HFF-Myc (cell line): ENCODE results near the gene DPP3.

Experiments used
- DNase-seq: peaks from one replicate; pipeline ENCODE4 v3.0.0-alpha.2; 2011; ENCODE audit warnings: low read depth; ENCODE audit errors: extremely low read depth
- H3K4me3 ChIP-seq: replicated peaks from 2 replicates; pipeline ENCODE4 v1.5.1; 2011; ENCODE audit warnings: low read depth, mild to moderate bottlenecking, control low read depth, low read length
- TF ChIP-seq, protein P1 (sequence below): IDR thresholded peaks from 2 replicates; pipeline ENCODE4 v1.5.1; 2012; ENCODE audit warnings: mild to moderate bottlenecking, low read depth, low read length, control low read depth; ENCODE audit errors: missing control alignments

Gene DPP3

DNA sequence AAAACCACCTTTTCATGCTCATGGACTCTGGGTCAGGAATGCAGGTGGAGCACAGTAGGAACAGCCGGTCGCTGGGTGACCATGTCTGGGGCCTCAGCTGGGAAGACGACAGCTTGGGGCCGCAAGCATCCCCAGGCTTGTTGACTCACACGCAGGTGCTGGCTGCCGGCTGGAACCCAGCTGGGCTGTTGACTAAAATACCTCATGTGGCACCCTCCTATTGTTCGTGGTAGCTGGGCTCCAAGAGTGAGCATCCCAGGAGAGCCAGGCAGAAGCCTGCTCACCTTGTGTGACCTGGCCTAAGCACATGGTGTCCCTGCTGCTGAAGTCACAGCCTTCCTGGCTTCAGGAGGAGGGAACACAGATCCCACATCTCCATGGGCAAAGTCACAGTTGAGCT lies 9.4 kb downstream of the DPP3 start:
- no peak overlapping the region for H3K4me3 ChIP-seq
- TF ChIP-seq, protein P1, sequence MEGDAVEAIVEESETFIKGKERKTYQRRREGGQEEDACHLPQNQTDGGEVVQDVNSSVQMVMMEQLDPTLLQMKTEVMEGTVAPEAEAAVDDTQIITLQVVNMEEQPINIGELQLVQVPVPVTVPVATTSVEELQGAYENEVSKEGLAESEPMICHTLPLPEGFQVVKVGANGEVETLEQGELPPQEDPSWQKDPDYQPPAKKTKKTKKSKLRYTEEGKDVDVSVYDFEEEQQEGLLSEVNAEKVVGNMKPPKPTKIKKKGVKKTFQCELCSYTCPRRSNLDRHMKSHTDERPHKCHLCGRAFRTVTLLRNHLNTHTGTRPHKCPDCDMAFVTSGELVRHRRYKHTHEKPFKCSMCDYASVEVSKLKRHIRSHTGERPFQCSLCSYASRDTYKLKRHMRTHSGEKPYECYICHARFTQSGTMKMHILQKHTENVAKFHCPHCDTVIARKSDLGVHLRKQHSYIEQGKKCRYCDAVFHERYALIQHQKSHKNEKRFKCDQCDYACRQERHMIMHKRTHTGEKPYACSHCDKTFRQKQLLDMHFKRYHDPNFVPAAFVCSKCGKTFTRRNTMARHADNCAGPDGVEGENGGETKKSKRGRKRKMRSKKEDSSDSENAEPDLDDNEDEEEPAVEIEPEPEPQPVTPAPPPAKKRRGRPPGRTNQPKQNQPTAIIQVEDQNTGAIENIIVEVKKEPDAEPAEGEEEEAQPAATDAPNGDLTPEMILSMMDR = no peak
- DNase-seq = no peak

DNA sequence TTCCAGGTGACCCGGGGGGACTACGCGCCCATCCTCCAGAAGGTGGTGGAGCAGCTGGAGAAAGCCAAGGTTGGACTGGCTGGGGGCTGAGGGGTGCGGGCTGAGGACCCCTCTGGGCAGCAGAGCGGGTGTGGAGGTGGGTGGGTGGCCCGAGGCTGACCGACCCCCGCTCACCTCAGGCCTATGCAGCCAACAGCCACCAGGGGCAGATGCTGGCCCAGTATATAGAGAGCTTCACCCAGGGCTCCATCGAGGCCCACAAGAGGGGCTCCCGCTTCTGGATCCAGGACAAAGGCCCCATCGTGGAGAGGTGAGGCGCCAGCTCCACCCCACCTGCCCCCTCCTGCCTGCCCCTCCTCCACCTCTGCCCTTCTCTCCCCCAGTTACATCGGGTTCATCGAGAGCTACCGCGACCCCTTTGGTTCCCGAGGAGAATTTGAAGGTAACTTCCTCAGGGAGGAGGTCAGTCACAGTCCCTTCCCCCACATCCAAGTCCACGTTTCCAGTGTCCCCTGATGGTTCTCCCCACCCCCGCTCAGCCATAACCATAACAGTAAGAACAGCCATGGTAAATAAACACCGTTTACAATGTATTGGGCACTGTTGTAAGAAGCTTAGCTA lies 11.2 kb downstream of the DPP3 start:
- no peak for DNase-seq
- no peak overlapping the region for H3K4me3 ChIP-seq
- TF ChIP-seq, protein P1 = peak; percentile 41

DNA sequence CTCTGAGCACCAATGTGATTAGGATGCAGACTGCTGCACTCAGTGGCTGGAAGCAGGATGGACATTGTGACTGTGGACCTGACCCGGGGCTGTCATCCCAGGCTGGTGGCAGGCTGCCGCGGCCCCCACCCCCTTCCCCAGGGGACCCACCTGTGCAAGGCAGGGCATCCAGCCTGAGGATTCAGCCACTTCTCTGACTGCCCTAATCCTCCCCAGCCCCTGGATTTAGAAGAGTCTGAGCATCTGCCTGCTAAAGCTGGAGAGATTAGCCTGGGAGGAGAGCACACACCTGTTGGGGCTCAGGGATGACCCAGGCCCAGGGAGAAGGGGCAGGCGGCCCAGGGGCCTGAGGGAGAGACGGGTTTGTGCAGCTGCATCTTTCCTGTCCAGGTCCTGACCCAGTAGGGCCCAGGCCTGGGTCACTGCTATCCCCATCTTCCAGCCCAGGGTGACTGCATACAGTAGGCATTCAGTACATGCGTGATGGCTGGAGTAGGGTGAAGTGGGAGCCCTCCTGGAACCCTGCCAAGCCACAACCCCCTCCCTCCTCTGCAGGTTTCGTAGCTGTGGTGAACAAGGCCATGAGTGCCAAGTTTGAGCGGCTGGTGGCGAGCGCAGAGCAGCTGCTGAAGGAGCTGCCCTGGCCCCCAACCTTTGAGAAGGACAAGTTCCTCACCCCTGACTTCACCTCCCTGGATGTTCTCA lies 12.1 kb downstream of the DPP3 start:
- H3K4me3 ChIP-seq = no peak overlapping the region
- no peak for DNase-seq
- TF ChIP-seq, protein P1 = no peak

DNA sequence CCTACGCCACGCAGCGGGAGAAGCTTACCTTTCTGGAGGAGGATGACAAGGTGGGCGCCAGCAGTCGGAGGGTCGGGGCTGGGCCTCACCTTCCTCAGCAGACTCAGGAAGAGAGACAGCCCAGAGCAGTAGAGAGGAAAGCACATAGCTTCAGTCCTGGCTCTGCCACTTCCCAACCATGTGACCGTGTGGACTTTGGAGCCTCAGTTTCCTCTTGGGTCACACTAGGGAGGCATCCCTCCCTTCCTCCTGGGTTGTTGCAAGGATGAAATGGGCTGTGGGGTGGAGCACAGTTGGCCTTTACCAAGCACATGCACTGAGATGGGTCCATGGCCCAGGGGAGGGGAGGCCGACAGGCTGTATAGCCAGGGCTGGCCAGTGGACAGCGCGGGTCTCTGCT lies 12.9 kb downstream of the DPP3 start:
- H3K4me3 ChIP-seq = no peak overlapping the region
- TF ChIP-seq, protein P1 = no peak
- DNase-seq = no peak

DNA sequence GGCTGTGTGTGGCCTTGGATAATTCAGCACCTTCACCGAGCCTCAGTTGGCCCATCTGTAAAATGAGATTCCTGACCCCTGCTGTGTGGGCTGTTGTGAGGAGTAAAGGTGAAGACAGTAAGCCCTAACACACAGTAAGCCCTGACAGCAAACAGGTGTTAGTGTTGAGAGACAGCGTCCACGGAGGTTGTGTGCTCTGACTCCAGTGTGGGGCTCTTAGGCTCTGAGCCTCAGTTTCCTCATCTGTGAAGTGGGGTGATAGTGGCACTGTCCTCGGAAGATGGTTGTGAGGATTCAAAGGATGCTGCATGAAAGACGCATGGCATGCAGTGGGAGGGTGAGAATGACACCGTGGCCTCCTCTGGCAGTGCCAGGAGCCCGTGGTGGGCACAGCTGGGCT lies 14.2 kb downstream of the DPP3 start:
- TF ChIP-seq, protein P1 = no peak
- H3K4me3 ChIP-seq = no peak overlapping the region
- no peak for DNase-seq

DNA sequence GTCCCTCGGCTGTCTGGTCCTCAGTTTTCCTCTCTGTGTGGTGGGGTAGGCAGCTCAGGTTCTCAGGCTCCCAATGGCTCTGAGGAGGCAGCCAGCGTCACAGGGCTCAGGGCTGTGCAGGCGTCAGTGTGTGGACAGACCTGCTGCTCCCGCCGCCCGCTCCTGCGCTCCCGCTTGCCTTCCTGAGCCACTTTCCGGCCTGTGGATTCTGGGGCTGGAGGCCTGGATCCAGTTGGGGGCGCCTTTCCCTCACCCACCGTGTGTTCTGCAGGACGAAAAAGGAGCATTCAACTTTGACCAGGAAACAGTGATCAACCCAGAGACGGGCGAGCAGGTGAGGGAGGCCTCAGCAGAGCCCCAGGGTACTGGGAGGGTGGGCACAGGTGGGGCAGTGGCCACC lies 14.7 kb downstream of the DPP3 start:
- no peak overlapping the region for H3K4me3 ChIP-seq
- DNase-seq = no peak
- TF ChIP-seq, protein P1 = no peak
